Embryonic facial prominence (tissue), 1 donor: ENCODE results near the gene FAM107B.
"Not testable (repeated sequence)": the region's sequence is repeated elsewhere in the genome, so short reads cannot be mapped to it uniquely, and the experiment has no call there.

Experiments used
- DNase-seq: peaks from one replicate; pipeline ENCODE4 v3.0.0-alpha.2; 2016; ENCODE audit errors: extremely low spot score

FAM107B gene

GRCh38 chr10:14736043-14736442, 38.7 kb downstream of the FAM107B start:
- no peak for DNase-seq

GRCh38 chr10:14731875-14732512, 42.7 kb downstream of the FAM107B start:
- DNase-seq: no peak

- no peak for DNase-seq
Observed at GRCh38 chr10:14728346-14728745, 46.4 kb downstream of the FAM107B start.

- no peak for DNase-seq
Observed at GRCh38 chr10:14727924-14728323, 46.8 kb downstream of the FAM107B start.

- DNase-seq: no peak
Observed at GRCh38 chr10:14727465-14727864, 47.2 kb downstream of the FAM107B start.

GRCh38 chr10:14724931-14725330, 49.8 kb downstream of the FAM107B start:
- no peak for DNase-seq

GRCh38 chr10:14723052-14723689, 51.5 kb downstream of the FAM107B start:
- no peak for DNase-seq

GRCh38 chr10:14717552-14717951, 57.1 kb downstream of the FAM107B start:
- no peak for DNase-seq

- DNase-seq: no peak
Observed at GRCh38 chr10:14712991-14713424, 61.7 kb downstream of the FAM107B start.

GRCh38 chr10:14709344-14709743, 65.4 kb downstream of the FAM107B start:
- not testable (repeated sequence) for DNase-seq

- DNase-seq: no peak
Observed at GRCh38 chr10:14707481-14707880, 67.2 kb downstream of the FAM107B start.

- no peak for DNase-seq
Observed at GRCh38 chr10:14705548-14706230, 69.0 kb downstream of the FAM107B start.

GRCh38 chr10:14703631-14704001, 71.1 kb downstream of the FAM107B start:
- no peak for DNase-seq

GRCh38 chr10:14701466-14701865, 73.2 kb downstream of the FAM107B start:
- no peak for DNase-seq

GRCh38 chr10:14700546-14700945, 74.2 kb downstream of the FAM107B start:
- DNase-seq: no peak

- no peak for DNase-seq
Observed at GRCh38 chr10:14699482-14699881, 75.2 kb downstream of the FAM107B start.

GRCh38 chr10:14698829-14699170, 75.9 kb downstream of the FAM107B start:
- no peak for DNase-seq

GRCh38 chr10:14698111-14698828, 76.4 kb downstream of the FAM107B start:
- DNase-seq: no peak

- DNase-seq: no peak
Observed at GRCh38 chr10:14697281-14697680, 77.4 kb downstream of the FAM107B start.

- DNase-seq: no peak
Observed at GRCh38 chr10:14696821-14697220, 77.9 kb downstream of the FAM107B start.

GRCh38 chr10:14695847-14696480, 78.7 kb downstream of the FAM107B start:
- no peak for DNase-seq

- no peak for DNase-seq
Observed at GRCh38 chr10:14693891-14694290, 80.8 kb downstream of the FAM107B start.
